ENCODE measurements around the gene JCHAIN. TPM values are rescaled to one million over a fixed set of nuclear protein-coding genes. Genes with fewer than 3 reads are reported as not detected.

Gene JCHAIN
- total RNA-seq, 1 donor from 2014 or later, result not detected

DNA sequence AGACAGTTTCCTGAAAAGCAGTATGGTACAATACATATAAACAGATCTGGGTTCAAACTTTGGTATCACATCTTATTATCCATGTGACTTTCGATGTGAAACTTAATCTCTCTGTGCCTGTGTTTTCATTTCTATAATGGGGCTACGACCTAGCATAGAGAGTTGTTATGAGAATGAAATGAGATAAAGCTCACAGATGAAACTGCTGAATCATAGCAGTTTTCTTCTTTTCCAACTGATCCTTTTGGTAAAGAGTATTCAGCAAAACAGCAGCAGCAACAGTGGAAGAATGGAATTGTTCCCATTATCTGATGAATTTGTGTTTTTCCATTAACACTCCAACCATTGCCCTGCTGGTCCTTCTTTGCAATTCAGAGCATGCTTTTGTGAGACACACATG, 58.0 kb downstream of the JCHAIN start:
- TF ChIP-seq, protein P1, sequence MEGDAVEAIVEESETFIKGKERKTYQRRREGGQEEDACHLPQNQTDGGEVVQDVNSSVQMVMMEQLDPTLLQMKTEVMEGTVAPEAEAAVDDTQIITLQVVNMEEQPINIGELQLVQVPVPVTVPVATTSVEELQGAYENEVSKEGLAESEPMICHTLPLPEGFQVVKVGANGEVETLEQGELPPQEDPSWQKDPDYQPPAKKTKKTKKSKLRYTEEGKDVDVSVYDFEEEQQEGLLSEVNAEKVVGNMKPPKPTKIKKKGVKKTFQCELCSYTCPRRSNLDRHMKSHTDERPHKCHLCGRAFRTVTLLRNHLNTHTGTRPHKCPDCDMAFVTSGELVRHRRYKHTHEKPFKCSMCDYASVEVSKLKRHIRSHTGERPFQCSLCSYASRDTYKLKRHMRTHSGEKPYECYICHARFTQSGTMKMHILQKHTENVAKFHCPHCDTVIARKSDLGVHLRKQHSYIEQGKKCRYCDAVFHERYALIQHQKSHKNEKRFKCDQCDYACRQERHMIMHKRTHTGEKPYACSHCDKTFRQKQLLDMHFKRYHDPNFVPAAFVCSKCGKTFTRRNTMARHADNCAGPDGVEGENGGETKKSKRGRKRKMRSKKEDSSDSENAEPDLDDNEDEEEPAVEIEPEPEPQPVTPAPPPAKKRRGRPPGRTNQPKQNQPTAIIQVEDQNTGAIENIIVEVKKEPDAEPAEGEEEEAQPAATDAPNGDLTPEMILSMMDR (conservative IDR thresholded peaks at IDR 0.05; ENCODE audit: low read depth, low read length), result no peak
- no peak for DNase-seq (ENCODE audit: low read depth)
- no peak overlapping the region for H3K4me3 ChIP-seq (ENCODE audit: low read depth, low read length)

DNA sequence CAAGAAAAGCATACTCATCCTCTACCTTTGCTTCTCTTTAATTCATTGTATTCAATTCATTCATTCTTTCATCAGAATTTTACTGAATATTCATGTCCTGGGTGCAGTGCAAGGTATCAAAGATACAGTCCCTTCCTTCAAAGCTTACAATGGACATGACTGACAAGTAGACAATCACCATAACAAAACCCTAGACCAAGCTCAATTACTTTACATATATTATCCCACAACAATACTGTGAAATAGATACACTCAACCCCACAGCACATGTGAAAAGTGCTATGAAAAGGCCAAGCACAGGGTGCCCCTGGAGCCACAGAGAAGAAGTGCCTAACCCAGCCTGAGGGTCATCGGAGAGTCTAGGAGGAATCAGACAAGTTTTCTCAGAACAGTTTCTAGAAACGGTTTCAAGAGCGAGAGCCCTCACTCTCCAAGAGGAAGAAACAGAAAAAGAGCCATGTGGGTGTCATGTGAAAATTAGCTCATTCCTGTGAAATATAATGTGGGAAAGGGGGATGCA, 58.9 kb downstream of the JCHAIN start:
- DNase-seq (ENCODE audit: low read depth), result no peak
- TF ChIP-seq, protein P1 (conservative IDR thresholded peaks at IDR 0.05; ENCODE audit: low read depth, low read length), result no peak
- no peak overlapping the region for H3K4me3 ChIP-seq (ENCODE audit: low read depth, low read length)

DNA sequence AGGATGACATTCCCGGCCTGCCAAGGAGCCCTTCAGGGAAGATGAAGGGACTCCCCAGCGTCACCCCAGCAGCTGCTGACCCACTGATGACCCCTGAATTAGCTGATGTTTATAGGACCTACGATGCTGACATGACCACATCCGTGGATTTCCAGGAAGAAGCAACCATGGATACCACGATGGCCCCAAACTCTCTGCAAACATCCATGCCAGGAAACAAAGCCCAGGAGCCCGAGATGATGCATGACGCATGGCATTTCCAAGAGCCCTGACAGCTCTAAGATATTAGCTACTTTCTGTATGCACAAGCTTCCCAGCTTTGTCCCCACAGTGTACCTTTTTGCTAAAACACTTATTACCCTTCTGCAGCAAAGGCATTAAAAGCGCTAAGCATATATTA, 59.8 kb downstream of the JCHAIN start:
- H3K4me3 ChIP-seq (ENCODE audit: low read depth, low read length), result no peak overlapping the region
- no peak for DNase-seq (ENCODE audit: low read depth)
- TF ChIP-seq, protein P1 (conservative IDR thresholded peaks at IDR 0.05; ENCODE audit: low read depth, low read length), result no peak

Other genes starting within 250 kb of the JCHAIN start
- gene MUC7, start 194.3 kb downstream of the JCHAIN start, total RNA-seq, result not detected in 2 replicates
- not detected in 2 replicates for gene AMTN, start 147.9 kb downstream of the JCHAIN start, total RNA-seq
- not detected in 2 replicates for gene AMBN, start 74.3 kb downstream of the JCHAIN start, total RNA-seq
- gene ENAM, start 37.8 kb downstream of the JCHAIN start, total RNA-seq, result 0.14 and 0.23 TPM in 2 replicates
- 28.0 and 29.0 TPM in 2 replicates for gene UTP3, start 22.0 kb upstream of the JCHAIN start, total RNA-seq
- 22.9 and 24.9 TPM in 2 replicates for gene RUFY3, start 55.5 kb upstream of the JCHAIN start, total RNA-seq
- gene GRSF1, start 173.4 kb upstream of the JCHAIN start, total RNA-seq, result 89.1 and 97.3 TPM in 2 replicates
- 7.7 and 8.3 TPM in 2 replicates for gene MOB1B, start 235.9 kb upstream of the JCHAIN start, total RNA-seq

Data from epithelial cell of proximal tubule (primary cell).